Measurements from ENCODE around the gene ATP11A.
A peak's percentile ranks its signal among the peaks of the same experiment; 100 is the strongest.

Gene ATP11A

DNA sequence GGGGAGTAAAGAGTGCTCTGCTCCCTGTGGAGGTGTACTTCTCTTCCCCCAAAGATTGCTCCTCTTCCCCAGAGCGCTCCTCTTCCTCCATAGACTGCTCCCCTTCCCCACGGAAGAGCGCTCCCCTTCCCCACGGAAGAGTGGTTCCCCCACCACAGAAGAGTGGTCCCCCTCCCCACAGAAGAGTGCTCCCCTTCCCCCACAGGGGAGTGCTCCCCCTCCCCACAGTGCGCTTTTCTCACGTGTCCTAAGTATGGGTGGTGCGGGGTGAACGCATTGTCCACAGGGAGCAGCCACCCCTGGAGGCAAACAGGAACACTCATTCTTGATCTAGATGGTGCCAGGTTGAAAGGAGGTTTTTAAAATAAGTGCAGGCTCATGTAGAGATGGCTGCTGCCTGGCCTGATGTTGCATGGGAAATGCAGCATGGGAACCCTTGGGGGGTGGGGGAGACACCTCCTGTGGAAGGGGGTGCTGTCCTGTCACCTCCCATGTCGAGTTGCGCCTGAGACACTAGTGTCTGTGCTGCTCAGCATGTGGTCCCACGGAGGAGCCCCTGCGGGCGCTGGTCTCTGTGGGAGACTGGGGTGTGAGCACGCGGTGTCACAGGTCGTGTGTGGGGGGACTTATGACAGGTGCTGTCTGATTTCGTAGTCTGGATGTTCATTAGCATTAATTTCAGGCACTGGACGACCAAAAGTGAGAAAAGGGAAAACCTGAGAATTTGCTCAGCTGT is 52.2 kb downstream of the ATP11A start:
- no peak for DNase-seq (ENCODE audit: low spot score)

DNA sequence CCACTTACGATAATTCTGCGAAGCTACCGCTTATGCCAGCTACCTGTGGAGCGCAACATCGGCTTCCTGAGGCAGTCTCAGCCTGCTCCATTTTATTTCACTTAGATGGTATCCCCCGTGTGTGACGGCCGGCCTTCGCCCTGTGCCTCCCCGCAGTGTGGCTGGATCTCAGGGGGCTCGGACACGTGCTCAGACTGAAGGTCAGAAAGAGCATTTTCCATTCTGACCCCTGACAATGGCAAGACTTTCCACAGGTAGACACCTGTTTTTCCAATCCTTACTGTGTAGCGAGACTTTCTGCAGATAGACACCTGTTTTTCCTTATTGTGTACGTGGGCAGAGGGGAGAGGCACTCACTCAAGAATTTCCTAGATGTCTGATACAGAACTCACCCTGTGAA is 52.7 kb downstream of the ATP11A start:
- no peak for DNase-seq (ENCODE audit: low spot score)

DNA sequence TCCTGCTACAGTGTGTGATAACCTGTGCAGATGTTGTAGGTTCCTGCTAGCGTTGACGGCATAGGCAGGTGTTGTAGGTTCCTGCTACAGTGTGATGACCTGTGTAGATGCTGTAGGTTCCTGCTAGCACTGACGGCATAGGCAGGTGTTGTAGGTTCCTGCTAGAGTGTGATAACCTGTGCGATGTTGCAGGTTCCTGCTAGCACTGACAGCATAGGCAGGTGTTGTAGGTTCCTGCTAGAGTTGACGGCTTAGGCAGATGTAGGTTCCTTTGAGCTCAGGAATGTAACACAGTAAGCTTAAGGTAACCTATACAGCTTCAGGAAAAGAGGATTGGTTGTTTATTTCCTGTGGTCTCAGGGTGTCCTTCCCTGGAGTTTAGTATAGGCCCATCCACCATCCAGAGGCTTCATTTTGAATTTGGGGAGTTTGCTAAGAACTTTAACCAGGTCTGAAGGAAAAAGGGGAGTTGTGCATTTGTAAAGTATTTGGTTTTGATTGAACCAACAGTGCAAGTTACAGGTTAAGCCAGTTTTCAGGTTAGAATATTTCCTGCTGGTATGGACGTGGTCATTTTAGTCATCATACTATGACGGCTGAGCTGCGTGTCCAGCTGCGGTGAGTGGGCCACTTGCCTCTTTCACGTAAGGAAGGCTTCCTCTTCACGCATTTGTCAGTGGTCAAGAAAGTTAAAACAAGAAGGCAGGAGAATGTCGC is 53.8 kb downstream of the ATP11A start:
- no peak for DNase-seq (ENCODE audit: low spot score)

GRCh38 chr13:112744168-112745021 is 54.6 kb downstream of the ATP11A start:
- no peak for DNase-seq (ENCODE audit: low spot score)

DNA sequence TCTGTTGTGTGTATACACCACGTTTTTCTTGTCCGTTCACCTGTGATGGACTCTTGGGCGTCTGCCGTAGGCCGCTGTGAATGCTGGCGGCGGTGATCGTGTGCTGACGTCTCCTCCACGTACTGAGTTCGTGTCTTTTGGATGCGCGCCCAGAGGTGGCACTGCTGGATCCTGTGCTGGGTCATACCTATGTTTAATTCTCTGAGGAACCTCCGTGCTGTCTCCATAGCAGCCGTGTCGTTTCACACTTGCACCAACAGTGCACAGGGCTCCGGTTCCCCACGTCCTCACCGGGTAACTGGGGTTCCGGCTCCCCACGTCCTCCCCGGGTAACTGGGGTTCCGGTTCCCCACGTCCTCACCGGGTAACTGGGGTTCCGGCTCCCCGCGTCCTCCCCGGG is 56.2 kb downstream of the ATP11A start:
- no peak for DNase-seq (ENCODE audit: low spot score)

DNA sequence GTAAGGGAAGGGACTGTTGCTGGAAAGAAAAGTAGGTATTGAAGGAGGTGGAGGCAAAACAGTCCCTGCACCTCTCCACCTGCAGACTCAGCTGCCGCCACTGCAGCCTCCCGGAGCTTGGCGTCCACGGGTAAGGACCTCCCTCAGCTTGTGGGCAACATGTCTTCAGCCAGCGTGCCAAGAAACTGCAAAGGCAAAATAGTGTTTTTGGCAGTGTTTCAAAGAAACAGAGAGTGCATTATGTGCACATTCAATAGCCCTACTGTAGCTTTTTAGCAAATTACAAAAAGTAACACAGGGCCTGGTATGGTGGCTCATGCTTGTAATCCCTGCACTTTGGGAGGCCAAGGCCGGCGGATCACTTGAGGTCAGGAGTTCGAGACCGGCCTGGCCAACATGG is 57.4 kb downstream of the ATP11A start:
- no peak for DNase-seq (ENCODE audit: low spot score)

GRCh38 chr13:112748947-112749735 is 59.3 kb downstream of the ATP11A start:
- peak; percentile 51 for DNase-seq (ENCODE audit: low spot score)

DNA sequence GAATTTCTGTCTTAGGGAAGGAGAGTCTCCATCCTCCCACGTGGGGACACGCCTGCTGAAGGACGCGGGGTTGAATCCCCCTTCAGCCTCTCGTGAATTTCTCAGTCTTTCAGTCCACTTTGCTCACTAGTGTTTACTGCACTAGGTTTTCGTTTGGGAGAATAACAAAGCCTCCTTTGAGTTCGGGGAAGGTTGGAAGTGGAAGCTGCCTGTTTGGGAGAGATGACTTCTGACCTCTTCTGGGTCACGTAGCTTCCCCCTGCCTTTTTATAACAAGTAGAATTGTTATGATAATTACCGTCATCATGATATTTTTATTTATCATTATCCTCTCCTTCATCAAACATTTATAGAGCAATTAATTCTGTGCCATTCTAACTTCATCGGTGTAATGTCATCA is 60.7 kb downstream of the ATP11A start:
- no peak for DNase-seq (ENCODE audit: low spot score)

DNA sequence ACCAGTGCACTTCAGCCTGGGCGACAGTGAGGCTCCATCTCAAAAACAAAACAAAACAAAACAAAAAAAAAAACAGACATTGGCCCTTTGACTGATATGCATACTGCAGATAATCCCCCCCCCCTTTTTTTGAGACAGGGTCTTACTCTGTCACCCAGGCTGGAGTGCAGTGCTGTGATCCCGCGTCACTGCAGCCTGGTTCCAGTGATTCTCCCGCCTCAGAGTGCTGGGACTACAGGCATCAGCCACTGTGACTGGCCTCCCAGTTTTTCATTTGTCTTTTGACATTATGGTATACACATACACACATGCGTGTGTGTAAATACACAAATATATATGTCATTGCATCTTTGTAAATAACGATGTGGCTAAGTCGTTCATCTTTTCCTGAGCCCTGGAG is 61.8 kb downstream of the ATP11A start:
- DNase-seq (ENCODE audit: low spot score) = no peak

- no peak for DNase-seq (ENCODE audit: low spot score)
Measured at GRCh38 chr13:112752211-112752610, 62.4 kb downstream of the ATP11A start.

DNA sequence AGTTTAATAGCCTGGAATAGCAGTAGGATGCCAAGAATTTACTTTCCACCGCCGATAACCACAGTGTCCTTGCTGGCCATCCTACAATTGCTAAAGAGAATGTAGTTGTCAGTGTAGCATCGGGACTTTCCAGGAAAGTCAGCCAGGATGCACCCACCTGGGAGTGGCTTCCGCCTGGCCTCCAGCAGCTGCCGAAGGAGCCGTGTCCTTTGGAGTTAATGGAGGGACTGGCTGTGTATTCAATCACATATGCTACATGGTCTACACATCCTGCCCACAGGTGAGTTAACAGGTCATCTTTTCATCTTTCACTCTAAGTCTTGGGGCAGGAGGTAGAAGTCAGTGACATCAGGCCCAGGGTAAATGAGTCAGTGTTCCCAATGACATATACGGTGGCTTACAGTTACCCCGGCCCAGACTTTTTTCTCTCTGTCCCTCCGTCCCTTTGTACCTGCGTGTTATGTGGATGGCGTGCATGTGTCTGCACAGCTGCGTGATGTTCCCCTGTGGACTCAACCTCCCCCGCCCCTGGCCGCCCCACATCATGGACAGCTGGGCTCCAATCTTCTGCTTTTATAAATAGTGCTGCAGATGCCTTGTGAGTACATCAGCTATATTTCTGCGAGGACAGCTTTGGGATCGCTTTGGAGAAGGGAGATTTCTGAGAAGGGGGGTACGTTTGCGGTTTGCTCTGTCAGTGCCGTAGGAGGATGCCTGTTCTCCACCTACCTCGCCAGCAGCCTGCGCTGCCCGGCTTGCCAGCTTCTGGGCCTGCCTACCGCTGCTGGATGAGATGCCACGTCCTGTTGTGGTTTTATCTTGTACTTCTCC is 63.1 kb downstream of the ATP11A start:
- no peak for DNase-seq (ENCODE audit: low spot score)

DNA sequence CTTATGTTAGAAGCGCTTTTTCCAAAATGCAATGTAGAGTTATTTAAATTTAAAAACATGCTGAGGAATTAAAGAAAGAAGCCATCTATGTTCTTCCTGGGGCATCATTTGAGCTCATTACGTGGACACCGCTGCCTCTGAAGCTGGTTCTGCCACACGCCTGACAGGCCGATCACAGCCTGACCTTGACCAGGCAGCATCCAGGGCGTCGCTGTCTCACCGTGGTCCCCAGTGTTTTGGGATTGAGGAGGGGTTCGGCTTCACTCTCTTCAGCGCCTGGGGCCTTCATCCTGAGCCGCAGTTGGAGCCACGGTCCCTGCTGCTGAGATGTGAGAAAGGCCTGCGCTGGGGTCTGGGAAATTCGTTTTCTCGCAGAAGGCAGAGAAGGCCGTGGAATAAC is 64.0 kb downstream of the ATP11A start:
- DNase-seq (ENCODE audit: low spot score) = no peak

DNA sequence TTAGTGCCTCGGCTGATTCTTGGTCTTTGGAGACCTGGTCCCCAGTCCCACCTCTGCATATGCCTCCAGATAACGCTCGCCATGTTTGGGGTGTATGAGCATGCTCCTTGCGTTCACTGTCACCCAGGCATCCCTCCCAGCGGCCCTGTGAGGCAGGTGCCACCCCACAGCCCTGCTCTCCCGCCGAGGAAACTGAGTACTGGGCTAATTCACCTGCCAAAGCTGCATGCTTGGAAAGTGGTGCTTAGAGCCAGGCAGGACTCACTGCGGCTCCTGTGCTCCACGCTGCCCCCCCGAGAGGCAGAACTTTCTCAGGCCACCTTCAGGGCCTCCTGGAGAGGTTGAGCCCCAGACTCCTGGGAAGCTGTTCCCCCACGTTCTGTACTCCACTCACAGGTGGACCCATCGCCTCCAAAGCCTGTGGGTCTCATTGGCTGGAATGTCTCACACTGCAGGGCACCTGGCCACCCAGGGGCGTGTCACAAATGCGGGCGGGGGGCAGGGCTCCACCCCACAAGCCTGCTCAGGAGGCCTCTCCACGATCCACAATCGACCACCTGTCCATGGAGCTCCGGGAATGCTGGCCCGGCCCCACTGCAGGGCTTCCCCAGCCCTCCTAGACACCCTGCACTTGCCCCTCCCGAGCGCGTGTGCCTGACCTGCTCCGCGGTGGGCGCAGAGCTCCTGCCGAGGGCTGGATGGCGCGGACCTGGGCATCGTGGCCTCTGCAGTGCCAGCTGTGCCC is 64.6 kb downstream of the ATP11A start:
- DNase-seq (ENCODE audit: low spot score) = no peak

GRCh38 chr13:112755331-112755730 is 65.5 kb downstream of the ATP11A start:
- DNase-seq (ENCODE audit: low spot score) = no peak

- no peak for DNase-seq (ENCODE audit: low spot score)
Measured at GRCh38 chr13:112756081-112756480, 66.2 kb downstream of the ATP11A start.

DNA sequence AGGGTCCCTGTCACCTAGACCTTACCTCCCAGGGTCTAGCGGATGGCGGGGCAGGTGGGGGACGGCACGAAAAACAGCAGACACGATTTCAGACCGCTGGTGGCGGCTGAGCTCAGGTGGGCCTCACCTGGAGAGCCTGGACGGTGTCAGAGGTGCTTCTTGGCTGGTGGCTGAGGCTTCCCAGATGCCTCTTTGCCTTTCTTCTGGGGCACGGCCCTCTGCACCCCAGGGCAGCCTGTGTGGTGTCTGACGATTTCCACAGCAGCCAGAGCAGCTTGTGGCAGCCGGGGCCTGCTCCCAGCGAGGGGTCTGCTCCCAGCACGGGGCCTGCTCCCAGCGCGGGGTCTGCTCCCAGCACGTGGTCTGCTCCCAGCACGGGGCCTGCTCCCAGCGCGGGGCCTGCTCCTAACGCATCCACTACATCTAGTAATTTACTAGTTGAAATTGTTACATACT is 66.7 kb downstream of the ATP11A start:
- DNase-seq (ENCODE audit: low spot score) = no peak

DNA sequence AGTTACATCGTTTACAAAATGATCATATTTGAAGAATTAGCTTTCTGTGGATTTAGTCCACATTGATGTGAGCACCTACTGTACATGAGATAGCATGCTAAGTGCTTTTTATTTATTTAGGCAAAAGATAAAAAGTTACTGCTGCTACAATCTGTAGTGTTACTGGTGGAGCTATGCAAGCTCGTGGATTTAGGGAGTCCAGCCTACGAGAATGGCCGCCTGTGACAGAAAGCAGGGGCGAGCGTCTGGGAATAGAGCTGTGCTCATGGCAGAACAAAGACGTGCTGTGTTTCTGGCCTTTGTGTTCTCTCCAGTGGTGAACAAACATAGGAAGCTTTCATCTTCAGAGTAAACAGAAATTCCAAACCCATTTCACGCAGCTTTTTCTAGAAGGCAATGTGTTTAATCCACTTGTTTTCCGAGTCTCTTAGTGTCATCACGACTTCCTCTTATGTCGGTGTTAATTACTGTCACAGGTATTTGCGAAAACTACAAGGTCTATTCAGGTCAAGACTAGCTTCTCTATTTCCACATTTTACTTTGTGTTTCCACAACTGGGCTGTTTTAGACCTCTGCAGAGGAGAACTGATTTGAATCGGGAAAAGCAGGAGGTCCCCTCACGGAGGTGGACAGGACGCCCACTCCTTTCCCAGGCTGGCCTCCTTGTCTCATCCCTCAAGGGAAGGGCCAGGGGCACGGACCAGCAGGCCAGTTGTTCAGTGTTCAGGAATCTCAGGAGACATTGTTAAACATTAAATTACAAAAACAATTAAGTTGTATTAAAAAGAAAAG is 67.3 kb downstream of the ATP11A start:
- no peak for DNase-seq (ENCODE audit: low spot score)

GRCh38 chr13:112757759-112758086 is 67.9 kb downstream of the ATP11A start:
- no peak for DNase-seq (ENCODE audit: low spot score)

- DNase-seq (ENCODE audit: low spot score) = no peak
Measured at GRCh38 chr13:112759053-112759452, 69.2 kb downstream of the ATP11A start.

- DNase-seq (ENCODE audit: low spot score) = no peak
Measured at GRCh38 chr13:112759827-112760226, 70.0 kb downstream of the ATP11A start.

Measured in hepatic stellate cell (primary cell).